HG03520 (cell line): Measurements from ENCODE around the gene AP5Z1.
"Not testable (repeated sequence)": the region's sequence is repeated elsewhere in the genome, so short reads cannot be mapped to it uniquely, and the experiment has no call there.

ENCODE experiments used
- ATAC-seq: cut with Tn5 transposase; IDR thresholded peaks from one replicate; pipeline ENCODE4 v1.9.1; 2021; ENCODE audit warnings: mild to moderate bottlenecking, moderate library complexity; ENCODE audit not compliant: unreplicated experiment

The AP5Z1 gene

DNA sequence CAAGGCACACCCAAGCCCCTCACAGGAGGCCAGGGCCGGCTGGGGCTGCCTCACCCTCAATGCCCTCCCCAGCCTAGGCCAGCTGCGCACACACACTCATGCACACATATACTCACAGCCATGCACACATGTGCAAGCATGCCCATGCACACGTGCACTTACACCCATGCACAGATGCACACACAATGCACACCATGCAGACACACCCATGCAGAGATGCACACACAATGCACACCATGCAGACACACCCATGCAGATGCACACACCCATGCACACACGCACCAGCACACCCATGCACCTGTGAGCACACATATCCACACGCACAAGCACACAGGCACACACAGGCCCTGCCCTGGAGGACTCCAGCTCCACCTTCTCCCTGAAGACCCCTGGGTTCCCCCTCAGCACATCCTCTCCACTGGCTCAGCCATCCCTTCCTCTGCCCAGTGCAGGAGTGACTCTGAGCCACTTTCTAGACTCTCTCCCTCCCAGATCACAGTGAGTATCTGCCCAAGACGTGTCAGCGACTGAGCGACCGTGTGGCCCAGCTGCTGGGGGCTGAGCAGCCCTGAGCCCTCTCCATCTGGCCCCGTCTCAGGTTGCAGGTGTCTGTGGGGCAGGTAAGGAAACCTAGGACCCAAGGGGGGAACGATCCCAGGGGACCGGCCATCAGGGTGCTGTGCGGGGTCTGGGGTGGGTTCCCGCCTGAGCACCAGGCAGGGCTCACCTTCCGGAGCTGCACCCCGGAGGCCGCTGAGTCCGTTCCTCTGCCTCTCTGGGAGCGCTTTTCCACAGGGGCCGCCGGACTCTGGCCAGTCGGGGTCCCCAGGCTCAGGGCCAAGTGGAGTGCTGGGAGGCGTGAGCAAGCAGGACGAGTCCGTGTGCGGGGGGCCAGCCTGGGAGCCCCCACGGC is 25.8 kb downstream of the AP5Z1 start:
- ATAC-seq: no peak

DNA sequence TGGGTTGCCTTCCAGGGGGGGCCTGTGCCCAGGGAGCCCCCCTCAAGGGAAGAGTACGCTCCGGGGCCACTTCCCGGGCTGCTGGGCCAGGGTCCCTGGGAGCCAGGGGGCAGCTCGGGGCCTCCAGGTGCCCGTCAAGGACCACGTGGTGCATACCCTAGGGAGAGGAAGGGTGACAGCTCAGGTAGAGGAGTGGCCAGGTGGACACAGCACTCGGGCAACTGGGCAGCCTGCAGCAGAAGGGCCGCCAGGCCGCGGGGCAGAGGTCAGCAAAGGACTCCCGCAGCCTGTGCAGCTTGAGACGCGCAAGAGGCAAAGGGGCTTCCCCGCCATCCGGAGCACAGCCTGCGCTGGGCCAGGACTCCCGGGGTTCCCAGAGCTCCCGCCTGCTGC is 26.4 kb downstream of the AP5Z1 start:
- no peak for ATAC-seq

DNA sequence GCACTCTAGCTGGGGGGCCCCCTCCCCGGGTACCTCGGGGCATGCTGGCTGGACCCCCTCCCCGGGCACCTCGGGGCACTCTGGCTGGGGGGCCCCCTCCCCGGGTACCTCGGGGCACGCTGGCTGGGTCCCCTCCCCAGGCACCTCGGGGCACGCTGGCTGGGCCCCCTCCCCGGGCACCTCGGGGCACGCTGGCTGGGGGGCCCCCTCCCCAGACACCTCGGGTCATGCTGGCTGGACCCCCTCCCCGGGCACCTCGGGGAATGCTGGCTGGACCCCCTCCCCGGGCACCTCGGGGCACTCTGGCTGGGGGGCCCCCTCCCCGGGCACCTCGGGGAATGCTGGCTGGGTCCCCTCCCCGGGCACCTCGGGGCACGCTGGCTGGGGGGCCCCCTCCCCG is 27.2 kb downstream of the AP5Z1 start:
- not testable (repeated sequence) for ATAC-seq

DNA sequence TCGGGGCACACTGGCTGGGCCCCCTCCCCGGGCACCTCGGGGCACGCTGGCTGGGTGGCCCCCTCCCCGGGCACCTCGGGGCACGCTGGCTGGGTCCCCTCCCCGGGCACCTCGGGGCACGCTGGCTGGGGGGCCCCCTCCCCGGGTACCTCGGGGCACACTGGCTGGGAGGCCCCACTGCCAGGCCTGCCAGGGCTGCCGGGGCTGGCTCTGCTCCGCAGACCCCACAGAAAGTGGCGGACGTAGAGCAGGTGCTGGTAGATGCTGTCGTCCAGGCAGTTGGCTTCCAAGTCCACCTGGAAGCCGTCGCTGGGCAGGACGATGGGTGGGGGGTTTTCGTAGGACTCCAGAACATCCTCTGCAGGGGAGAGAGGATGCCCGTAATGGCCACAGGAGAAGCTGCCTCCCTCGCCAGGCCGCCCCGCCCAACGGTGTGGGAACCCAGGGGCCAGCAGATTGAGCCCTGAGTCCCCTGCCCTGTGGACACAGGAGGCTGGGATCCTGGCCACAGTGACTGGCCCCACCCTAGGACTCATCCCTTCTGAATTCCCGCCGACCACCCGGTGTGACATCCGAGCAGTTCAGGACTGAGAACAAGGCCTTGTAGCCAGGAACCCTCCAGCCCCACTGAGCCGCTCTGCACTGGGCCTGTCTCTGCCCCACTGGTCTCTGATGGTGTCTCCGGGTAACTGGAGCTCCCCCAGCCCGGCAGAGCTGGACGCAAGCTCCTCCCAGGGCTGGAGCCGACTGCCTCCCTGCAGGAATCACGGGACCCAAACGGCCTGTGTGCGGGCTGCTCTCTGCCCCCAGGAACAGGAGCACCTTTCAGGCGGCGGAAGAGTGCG is 28.2 kb downstream of the AP5Z1 start:
- no peak for ATAC-seq

DNA sequence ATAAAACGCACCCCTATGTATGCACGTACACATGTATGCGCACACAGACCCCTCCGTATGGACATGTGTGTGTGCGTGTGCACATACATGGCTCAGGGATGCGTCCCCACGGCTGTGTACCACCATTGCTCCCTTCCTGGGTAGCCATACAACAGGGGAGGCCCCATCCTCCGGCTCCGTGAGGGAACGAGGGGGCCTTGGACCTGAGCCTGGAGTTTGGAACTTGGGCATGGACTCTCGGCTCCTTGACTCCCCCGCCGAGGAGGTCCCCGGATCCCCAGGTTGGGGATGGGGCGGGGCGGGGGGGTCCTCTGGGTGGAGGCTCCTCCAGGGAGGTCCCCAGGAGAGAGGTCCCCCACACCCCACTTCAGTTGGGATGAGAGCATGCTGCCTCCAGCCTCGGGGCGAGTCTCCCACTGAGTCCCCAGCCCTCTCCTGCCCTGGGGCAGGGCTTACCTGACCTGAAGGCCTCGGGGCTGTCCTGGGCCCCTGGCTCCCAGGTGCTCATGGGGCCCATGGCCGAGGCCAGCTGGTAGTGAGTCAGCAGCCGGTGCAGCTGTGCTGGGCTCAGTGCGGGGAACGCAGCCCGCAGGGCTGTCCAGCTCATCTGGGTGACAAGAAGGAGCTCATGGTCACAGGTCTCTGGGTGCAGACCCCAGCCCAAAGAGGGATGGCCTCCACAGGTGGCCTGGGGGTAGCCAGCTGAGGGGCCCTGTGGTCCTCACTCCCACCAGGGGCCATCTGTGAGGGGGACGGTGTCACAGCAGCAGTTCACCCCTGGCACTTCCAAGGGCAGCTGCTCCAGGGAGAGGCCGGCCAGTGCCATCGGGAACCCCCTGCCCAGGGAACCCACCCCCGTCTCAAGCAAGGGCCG is 29.9 kb downstream of the AP5Z1 start:
- ATAC-seq: no peak

DNA sequence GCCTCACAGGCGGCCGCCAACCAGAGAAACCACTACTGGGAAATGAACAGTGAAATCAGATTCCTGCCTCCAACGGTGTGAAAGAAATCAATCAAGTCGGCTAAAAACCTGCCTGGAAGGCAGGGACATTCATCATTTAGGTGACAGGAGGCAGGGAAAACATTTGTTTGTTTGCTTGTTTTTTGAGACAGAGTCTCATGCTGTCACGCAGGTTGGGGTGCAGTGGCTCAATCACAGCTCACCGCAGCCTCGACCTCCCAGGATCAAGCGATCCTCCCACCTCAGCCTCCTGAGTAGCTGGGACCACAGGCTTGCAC is 30.5 kb downstream of the AP5Z1 start:
- ATAC-seq: no peak

DNA sequence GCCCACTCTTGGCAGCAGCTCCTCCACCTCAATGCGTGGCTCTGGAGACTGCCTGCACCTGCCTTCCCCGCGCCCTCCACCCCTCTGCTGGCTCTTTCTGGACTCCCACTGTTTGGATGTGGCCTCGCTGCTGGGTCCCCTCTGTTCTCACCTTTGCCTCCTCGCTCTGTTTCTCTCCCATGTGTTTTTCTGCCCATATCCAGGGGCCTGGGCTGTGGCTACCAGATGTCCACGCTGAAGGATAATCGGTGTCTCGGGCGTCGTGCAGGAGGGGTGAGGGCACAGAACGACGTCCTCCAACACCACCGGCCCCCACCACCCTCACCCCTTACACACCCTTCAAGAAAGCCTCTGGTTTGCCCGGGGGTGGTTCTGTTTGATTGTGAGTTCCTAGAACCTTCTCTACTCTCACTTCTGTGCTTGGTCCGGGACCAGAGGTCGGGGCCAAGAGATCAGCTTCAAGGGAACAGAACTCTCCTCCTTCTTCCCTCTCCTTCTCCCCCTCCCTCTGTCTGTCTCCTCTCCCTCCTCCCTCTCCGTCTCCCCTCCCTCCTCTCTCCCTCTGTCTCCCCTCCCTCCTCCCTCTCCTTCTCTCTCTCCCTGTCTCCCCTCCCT is 31.7 kb downstream of the AP5Z1 start:
- ATAC-seq: no peak

DNA sequence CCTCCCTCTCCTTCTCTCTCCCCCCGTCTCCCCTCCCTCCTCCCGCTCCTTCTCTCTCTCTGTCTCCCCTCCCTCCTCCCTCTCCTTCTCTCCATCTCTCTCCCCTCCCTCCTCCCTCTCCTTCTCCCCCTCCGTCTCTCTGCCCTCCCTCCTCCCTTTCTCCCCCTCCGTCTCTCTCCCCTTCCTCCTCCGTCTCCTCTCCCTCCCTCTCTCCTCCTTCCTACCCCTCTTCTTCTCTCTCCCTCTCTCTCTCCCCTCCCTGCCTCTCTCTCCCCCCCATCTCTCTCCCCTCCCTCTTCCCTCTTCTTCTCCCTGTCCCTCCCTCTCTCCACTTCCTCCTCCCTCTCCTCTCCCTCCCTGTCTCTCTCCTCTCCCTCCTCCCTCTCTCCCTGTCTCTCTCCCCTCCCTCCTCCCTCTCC is 32.2 kb downstream of the AP5Z1 start:
- ATAC-seq: no peak

DNA sequence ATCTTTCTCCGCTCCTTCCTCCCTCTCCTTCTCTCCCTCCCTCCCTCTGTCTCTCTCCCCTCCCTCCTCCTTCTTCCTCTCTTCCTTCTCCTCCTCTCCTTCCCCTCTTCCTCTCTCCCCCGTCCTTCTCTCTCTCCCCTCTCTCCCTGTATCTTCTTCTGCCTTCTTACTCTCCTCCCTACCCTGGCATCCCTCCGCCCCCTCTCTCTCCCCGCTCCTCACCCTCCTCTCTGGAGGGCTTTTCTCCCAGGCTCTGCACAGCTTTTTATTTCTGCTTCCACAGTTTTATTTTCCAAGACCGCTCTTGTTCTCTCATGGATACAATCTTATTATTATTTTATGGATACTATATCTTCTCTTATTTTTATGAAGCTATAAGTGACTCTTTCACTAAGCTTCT is 32.6 kb downstream of the AP5Z1 start:
- no peak for ATAC-seq

DNA sequence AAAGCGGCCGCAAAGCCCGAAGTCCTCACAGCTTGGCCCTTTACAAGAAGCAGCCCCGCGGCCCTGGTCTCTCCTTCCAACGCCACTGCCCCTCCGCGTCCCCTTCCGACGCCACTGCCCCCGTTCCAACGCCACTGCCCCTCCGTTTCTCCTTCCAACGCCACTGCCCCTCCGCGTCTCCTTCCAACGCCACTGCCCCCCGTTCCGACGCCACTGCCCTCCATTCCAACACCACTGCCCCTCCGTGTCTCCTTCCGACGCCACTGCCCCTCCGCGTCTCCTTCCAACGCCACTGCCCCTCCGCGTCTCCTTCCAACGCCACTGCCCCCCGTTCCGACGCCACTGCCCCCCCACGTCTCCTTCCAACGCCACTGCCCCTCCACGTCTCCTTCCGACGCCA is 33.1 kb downstream of the AP5Z1 start:
- ATAC-seq: no peak

DNA sequence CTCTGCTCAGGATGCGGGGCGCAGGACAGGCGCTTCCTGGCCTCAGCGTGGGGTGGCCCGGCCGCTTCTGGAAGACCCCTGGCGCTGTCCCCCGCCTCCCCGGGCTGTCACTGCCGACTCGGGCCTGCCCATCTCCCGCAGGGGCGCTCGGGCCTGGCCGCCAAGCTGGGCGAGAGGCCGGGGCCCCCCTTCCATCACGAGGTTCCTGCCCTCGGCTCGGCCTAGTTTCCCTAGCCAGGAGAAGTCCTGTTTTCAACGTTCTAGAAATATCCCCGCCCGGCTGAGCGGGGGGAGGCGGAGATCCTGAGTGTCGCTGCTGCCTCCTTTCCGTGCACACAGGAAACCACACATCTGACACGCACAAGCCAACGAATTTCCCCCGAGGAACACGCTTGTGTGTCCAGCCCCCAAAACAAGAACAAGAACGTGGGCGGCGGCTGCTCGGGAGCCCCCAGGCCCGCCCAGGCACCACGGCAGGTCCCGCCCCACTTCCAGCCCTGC is 33.7 kb downstream of the AP5Z1 start:
- no peak for ATAC-seq

DNA sequence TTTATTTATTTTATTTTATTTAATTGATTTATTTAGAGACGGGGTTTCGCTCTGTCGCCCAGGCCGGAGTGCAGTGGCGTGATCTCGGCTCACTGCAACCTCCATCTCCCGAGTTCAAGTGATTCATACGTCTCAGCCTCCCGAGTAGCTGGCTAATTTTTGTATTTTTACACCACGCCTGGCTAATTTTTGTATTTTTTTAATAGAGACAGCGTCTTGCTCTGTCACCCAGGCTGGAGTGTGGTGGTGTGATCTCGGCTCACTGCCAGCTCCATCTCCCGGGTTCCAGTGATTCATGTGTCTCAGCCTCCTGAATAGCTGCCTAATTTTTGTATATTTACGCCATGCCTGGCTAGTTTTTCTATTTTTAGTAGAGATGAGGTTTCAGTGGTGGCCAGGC is 34.2 kb downstream of the AP5Z1 start:
- ATAC-seq: no peak

DNA sequence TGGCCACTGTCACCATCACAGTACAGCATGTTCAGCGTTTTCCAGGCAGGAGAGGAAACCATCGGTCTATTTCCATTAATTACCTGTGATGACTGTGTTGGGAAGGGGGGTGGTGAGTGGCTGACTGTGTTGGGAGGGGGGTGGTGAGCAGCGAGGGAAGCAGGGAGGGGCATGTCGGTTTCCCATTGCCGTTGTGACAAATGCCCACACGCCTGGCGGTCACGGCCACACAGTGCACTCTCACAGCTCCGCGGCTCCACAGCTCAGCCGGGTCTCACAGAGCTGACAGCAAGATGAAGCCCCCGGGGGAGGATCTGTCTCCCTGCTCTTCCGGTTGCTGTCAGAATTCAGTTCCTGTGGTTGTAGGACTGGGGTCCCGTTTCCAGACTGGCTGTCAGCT is 39.0 kb downstream of the AP5Z1 start:
- no peak for ATAC-seq

DNA sequence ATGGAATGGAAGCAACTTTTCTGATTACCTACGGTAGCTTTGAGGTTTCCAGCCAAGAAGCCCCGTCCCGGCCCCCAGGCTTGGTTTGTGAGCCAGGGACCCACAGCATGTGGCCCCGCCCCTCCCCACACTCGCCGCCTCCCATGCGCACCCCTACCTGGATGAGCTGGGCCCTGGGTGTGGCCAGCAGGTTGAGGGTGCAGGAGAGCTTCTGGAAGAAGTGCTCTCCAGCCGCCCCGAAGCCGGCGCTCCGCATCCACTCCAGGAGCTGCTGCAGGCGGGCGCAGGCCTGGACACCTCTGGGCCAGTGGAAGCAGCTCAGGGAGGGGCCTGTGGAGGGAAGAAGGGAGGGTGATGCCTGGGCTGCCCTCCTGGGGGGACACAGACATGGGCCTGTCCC is 39.7 kb downstream of the AP5Z1 start:
- ATAC-seq: no peak

DNA sequence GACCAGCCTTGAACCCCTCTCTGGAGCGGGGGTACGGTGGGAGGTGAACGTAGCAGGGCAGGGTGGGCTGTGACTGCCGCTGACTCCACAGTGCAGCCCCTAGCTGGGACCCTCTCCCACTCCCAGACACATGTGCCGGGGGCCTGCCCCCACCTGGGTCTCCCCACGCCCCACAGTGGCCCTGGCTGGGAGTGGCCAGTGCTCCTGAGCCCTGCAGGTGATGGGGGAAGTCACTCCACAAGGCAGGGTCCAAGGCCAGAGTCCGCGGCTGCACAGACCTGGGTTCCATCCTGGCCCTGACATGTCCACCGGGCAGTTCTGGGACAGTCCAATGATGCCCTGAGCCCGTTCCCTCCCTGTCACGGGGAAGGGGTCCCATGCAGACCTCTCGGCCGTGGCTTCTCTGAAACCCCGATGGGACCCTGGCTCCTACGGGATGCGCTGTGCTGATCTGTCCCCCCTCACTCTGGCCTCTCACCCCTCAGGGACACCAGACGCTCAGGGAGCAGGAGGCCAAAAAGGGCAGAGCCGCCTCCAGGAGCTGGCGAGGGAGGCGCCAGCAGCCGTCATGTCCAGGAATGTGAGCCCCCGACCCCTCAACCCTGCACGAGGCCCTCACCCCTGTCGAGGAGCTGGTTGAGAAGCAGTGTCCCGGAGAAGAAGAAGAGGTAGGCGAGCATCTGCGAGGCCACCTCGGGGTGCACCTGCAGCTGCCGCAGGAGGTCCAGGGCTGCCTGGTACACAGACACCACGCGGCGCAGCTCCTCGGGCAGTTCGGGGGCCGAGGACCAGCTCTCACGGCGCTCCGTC is 40.4 kb downstream of the AP5Z1 start:
- ATAC-seq: no peak

DNA sequence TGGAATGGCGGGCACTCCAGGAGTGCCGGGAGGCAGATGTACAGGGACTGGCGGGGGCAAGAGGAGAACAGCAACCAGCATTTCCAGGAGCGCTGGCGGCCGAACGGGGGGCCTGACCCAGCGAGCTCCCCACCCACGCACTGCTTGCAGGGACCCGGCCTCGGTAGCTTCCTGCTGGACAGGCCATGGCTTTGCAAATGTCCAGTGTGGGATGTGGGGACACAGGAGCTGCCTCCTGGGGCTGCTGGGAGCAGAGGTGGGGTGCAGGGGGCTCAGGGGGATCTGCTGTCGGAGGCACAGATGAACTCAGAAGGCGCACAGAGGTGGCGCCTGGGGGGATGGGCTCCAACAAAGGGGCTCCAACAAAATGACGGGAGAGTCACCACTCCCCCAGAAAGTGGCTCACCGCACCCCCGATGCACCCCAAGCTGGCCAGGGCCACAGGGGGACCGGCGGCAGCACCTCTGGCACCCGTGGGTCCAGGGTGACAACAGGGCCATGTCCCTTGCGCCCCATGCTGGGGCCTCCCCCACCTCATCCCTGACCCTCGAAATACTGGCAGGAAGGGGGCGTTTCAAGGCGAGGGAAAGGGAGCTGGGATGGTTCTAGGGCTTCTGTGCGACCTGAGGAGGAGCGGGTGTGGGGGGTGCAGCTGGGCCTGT is 41.1 kb downstream of the AP5Z1 start:
- ATAC-seq: no peak

DNA sequence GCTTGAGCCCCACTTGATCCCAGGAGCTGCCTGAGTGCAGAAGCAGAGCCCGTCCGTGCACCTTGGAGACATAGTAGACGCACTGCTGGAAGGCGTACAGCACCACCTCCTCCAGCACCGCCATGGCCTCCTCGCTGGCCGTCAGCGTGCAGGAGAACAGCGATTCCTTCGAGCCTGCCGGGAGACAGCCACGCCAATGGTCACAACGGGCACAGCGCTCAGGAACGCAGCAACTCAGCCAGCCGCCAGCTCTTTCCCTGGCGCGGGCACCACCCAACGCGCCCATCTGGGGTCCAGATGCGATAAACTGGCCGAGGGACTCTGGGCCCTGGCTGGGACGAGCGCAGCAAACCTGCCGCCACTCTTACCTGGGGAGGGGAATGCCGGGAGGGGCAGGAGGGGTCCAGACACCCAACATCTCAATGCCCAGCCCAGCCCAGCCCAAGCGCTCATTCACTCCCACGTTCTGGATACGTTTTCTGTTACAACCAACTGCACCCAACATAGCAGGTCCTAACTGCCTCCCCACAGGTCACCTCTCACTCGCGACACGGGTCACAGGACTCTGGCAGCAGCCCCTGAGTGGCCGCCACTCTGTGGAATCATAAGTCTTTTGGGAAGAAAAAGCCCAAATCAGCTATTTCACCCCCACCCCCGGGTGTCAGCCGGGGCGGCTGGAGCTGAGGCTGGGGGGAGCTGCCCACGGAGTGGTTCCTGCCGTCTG is 41.9 kb downstream of the AP5Z1 start:
- ATAC-seq: no peak

DNA sequence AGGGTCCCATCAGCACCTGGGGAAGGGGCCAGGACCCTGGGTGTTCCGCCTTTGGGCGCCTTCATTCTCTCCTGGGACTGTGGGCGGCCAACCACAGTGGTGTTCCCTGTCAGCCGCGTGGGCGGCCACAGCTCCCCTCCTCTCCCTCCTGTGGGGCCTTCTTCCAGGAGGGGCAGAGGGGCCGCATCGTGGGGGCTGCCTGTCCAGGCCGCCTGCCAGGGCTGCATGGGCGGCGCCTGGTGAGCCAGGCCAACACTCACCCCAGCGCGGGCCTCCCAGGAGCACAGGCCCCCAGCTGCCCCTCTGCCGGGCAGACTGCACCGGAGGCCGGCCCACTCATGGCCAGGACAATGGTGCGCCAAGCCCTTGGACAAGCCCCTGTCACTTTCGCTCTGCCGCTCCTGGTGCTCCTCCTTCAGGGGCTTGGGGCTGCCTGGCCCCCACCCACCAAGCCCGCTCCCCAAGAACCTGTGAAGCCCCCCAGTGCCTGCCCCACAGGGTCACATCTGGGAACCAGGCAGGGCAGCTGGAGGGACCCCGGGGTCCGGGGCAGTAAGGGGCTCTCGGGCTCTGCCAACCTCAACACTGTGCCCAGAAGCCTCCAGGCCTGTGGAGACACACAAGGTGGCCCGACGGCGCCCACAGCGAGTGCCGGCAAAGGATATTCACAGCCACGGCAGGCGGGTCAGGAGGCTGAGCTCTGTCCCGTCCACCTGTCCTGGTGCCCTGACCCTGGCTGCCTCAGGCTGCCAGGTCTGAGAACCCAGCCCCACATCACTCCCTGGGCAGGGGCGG is 42.8 kb downstream of the AP5Z1 start:
- ATAC-seq: no peak
